ENCODE data around the gene KRTAP10-6.
"Not testable (repeated sequence)": the region's sequence is repeated elsewhere in the genome, so short reads cannot be mapped to it uniquely, and the experiment has no call there.

Gene KRTAP10-6, protein sequence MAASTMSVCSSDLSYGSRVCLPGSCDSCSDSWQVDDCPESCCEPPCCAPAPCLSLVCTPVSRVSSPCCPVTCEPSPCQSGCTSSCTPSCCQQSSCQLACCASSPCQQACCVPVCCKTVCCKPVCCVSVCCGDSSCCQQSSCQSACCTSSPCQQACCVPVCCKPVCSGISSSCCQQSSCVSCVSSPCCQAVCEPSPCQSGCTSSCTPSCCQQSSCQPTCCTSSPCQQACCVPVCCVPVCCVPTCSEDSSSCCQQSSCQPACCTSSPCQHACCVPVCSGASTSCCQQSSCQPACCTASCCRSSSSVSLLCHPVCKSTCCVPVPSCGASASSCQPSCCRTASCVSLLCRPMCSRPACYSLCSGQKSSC

DNA sequence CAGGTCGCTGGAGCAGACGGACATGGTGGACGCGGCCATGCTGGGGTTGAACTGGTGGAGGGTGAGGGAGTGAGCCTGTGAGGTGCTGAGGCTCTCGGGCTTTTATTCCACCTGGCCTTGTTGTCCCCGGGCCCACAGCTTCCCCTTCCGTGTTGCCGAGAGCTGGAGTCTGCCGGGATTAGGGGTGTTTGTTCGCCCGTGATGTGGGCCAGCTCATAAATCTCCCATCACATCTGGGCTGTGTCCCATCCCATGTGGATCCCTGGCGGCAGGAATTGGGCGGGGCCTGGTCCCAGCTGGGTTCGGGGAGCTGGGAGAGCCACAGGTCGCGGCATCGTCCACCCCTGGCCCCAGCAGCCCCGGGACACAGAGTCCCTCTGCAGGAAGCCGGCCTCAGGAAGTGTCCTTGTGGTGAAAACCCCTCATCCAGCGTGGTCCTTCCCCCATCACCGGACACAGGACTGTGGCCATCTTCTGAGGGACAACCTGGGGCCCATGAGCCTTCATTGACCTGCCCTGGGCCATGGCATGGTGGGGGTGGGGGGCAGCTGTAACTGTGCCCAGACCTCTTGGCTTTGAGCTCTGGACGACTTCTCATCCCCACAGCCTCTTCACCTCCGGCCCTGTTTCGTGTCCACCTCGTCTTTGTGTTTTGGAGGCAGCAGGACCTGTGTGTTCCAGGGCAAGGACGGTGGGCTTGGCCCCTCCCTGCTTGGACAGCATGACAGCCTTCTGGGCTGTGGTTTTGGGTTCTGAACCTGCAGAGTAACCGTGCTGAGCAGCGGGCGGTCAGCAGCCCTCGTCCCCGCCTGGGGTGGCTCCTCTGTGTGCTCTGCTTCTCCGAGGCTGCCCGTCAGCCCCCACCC, at the start of gene KRTAP10-6:
TSS of gene KRTAP10-6 (minus strand) at position 60 of the 866 bp plus-strand sequence. CDS start at position 39, 21 bp downstream.
- no peak for DNase-seq

DNA sequence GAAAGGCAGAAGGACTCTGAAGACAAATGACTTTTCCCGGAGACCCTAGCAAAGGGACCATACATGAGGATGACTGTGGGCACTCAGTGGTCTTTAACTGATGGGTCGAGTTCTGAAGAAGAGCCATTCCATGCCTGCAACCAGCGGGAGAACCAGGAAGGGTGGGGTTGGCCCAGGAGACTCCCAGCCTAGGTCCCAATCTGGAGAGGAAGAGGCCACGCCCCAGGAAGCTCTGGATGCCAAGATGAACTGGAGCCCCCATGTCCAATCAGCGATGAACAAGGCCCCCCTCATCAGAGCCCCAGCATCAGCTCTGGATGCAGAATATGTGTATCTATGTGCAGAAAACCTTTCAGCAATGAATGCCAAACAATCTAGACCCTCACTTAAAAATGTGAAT, 48.5 kb upstream of the KRTAP10-6 start:
- DNase-seq, result no peak

DNA sequence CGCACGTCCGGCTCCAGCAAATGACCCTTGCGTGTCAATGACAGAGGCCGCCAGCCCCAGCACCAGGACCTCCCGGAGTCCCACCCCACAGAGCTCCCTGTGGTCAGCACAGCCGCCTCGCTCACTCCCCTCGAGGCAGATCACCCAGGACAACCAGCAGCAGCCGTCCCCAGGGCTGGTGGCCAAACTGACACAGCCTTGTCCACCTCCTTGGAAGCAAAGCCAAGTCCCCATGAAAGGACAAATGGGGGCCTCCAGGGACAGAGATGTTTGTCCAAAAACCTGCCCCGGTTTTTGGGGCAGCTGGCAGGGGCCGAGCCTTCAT, 47.0 kb upstream of the KRTAP10-6 start:
- no peak for DNase-seq

DNA sequence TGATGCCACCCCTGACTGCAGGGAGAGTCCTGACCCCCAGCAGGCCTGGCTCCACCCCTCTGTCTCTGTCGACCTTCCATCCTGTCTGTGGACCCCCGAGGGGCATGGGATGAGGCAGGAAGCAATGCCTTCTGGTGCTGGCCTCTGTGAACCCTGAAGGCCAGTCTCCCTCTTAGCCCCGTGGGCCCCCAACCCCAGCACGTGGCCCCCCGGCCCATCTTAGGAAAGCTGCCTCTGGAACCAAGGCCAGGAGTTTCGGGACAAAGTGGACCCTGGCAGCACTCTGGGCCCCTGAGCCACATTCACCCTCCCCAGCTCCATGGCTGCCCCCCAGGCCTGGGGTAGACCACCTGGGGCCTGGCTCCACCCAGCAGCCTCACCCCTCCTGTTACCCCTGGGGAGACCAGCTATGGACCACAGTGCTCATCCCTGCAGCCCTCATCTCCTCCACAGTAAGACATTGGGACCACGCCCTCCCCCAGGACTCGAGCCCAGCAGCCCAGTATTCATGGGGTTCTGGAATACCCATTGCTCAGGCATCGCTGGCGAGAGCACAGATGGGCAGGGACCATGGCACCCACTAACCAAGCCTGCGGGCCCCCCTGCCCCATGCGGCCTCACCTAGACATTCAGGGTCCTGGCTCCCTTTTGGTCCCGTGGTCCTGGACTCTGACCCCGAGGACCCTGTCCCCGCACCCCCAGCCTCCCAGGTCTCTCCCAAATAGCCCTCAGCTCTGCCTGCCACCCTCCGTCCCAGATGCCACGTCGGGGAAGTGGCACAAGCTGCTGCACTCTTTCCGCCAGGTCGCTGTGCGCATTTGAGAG, 46.4 kb upstream of the KRTAP10-6 start:
- DNase-seq, result not testable (repeated sequence)

DNA sequence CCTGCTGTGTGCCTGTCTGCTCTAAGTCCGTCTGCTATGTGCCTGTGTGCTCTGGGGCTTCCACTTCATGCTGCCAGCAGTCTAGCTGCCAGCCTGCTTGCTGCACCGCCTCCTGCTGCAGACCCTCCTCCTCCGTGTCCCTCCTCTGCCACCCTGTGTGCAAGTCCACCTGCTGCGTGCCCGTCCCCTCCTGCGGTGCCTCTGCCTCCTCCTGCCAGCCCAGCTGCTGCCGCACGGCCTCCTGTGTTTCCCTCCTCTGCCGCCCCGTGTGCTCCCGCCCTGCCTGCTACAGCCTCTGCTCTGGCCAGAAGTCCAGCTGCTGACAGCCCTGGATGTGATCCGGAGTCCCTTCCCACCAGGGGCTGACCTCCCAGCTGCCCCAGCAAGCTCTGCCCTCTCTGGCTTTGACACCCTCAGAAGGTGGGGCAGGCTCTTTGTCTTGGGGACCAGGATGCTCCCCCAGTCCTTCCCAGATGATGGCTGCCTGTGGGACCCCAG, 45.6 kb upstream of the KRTAP10-6 start:
- not testable (repeated sequence) for DNase-seq

DNA sequence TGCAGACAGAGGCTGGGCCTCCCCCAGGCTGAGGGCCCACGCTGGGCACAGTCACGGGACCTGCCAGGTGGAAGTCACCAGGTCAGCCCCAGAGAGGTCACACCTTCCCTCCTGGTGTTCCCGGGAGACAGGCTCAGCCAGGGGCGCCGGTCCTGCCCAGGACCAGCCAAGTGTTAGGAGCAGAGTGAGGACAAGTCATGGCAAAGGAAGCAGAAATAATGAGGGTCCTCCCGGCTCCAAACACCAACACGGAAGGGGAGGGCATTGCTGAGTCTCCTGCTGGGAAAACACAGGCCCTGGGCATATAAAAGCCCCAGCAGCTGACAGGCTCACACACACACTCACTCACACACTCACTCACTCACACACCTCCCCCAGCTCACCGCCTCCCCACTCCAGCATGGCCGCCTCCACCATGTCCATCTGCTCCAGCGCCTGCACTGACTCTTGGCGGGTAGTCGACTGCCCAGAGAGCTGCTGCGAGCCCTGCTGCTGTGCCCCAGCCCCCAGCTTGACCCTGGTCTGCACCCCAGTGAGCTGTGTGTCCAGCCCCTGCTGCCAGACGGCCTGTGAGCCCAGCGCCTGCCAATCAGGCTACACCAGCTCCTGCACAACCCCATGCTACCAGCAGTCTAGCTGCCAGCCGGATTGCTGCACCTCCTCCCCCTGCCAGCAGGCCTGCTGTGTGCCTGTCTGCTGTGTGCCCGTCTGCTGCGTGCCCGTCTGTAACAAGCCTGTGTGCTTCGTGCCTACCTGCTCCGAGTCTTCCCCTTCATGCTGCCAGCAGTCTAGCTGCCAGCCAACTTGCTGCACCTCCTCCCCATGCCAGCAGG, 44.9 kb upstream of the KRTAP10-6 start, which contains the start of gene KRTAP10-10:
TSS of gene KRTAP10-10 (plus strand) at position 339 of the 833 bp plus-strand sequence. CDS start at position 401, 62 bp downstream.
- no peak for DNase-seq

DNA sequence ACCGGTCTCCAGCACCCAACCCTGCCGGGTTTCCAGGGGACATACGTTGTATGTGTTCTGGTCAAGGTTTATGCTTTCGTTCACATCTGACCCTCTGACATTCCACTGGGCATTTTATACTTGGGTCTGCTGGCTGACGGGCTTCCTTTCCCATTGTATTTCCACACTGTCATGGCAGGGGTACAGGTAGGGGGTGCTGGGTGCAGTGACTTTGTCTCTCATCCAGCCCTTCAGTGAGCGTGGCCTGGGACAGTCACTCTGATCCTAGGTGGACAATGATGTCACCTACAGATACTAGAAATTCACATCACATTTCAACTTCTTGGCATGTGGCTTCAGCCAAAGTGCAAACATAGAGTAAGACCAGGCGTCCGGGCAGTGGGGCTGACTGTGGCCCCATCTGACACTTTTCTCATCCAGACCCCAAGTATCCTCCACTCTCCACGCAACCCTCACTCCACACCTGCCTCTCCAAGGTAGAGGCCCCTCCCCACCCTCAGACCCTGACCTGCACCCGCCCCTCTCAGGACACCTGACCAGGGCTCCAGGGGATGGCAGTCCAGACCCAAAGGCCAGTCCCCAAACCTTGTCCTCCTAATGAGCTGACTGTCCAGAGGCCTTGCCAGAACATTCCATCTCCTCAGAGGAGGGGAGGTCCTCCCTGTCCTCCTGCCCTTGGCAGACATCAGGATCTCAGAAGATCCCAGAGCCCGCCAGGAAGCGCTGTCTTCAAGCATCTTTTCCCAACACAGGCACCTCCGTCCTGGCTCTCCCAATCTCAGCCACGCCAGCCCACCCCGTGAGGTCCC, 44.1 kb upstream of the KRTAP10-6 start:
- no peak for DNase-seq

DNA sequence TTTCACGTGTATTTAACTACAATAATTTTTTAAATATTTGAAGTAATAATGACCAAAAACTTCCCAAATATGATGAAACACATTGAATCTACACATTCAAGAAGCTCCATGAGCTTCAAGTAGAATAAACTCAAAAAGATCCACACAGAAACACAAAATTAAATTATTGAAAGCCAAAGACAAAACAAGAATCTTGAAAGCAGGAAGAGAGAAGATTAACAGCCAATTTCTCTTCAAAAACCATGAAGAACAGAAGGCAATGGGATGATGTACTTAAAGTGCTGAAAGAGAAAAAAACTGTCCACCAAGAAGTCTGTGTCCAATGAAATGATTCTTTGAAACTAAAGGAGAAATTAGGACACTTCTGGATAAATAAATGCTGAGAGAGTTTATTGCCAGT, 39.8 kb upstream of the KRTAP10-6 start:
- no peak for DNase-seq

DNA sequence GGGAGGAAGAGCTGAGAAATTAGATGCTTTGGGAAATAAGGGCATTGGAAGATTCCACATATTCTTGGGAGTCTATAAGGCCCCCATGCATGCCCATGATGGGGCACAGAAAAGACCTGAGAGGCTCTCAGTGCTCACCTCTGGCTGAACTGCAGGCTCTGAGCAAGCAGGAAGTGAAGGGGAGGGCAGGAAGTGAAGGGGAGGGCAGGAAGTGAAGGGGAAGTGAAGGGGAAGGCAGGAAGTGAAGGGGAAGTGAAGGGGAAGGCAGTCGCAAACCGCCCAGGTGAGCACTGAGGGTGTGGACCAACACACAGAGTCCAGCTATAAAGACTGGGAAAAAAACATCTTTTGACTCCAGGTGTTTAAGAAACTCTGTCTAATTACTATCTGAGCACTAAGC, 38.1 kb upstream of the KRTAP10-6 start:
- no peak for DNase-seq

DNA sequence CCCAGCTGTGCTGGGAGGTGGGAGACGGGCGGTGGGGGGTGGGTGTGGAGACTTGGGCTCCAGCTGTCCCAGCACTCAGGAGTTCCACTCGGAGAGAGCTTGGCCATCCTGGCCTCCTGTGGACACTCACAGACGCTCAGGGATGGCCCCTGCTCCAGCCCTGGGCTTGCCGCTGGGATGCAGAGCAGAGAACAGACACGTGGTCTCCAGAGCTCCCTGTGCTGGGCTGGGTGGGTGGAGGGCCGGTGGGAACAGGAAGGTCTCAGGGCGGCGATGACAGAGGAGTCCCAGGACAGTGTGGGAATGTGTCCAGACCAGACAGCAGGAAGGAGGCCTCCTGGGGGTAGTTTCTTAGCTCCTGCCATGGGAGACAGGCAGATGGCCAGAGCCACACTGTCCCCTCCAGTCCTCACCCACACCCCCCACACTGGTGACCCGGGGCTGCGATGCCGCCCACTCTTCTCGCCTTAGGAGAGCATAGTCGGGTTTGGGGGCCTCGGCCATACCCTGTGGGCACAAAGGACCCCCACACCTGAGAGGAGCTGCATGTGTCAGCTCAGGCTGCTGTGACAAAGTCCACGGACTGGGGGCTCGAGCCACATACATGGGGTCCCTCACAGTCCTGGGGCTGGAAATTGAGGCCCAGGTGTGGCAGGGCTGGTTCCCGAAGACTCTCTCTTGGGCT, 36.5 kb upstream of the KRTAP10-6 start:
- no peak for DNase-seq

DNA sequence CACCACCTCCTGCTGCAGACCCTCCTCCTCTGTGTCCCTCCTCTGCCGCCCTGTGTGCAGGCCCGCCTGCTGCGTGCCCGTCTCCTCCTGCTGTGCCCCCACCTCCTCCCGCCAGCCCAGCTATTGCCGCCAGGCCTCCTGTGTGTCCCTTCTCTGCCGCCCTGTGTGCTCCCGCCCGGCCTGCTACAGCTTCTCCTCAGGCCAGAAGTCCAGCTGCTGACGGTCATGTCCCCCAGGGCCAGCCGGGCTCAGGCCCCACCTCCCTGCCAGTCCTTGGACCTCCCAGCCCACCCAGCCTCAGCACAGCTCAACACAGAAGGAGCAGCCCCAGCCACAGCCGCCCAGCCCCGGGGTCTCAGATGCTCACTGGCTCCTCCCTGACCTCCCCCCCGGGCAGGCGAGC, 35.5 kb upstream of the KRTAP10-6 start:
- DNase-seq, result not testable (repeated sequence)

DNA sequence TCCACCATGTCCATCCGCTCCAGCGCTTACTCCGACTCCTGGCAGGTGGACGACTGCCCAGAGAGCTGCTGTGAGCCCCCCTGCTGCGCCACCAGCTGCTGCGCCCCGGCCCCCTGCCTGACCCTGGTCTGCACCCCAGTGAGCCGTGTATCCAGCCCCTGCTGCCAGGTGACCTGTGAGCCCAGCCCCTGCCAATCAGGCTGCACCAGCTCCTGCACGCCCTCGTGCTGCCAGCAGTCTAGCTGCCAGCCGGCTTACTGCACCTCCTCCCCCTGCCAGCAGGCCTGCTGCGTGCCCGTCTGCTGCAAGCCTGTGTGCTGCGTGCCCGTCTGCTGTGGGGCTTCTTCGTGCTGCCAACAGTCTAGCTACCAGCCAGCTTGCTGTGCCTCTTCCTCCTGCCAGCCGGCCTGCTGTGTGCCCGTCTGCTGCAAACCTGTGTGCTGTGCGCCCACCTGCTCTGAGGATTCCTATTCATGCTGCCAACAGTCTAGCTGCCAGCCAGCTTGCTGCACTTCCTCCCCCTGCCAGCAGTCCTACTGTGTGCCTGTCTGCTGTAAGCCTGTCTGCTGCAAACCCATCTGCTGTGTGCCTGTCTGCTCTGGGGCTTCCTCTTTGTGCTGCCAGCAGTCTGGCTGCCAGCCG, 35.0 kb upstream of the KRTAP10-6 start:
- not testable (repeated sequence) for DNase-seq

DNA sequence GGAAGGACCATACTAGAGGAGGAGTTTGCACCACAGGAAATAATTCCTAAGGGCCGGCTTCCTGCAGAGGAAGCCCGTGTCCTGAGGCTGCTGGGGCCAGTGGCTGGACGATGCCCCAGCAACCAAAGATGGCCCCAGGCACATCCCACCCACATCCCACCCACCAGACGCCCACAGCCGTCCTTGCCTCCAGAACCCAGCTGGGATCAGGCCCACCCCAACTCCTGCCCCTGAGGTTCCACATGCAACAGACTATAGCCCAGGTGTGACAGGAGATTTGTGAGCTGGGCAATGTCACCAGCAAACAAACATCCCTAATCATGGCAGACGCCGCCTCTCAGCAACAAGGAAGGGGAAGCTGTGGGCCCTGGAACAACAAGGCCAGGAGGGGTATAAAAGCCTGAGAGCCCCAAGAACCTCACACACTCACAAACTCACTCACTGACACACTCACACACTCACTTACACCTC, 34.4 kb upstream of the KRTAP10-6 start, which contains the start of gene KRTAP10-9:
TSS of gene KRTAP10-9 (plus strand) at position 421 of the 471 bp plus-strand sequence. CDS start 79 bp downstream, outside the sequence.
- no peak for DNase-seq

DNA sequence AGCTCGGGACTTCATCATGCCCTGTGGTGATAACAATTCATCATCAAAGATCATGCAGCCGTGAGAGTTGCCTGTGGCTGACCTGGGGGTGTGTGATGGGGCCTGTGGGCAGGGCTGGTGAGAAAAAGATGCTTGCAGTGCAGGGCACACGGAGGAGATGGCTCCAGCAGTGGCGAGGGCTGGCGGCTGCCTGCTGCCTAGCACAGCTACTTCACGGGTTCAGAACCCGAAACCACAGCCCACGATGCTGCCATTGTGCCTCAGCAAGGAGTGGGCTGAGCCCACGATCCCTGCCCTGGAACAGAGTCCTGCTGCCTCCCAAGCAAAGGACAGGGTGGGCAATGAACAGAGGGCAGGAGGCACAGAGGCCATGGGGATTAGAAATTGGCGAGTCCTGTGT, 34.0 kb upstream of the KRTAP10-6 start:
- DNase-seq, result no peak

DNA sequence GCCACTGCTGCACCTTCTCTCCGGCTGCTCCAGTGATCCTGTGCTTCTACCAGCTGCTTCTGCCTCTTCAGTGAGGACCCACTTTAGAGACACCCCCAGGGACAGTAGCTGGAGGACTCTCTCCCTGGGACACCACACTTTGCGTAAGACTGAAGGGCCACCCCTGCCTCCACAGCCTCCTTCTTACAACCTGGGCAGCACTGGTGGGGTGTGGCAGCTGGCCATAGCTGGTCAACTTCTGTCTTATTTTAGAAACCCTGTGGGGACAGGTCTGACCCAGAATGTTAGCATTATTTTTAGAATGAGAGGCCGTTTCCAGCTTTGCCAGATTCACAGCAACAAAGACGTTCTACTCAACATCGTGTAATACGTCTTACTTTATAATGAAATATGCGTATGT, 33.5 kb upstream of the KRTAP10-6 start:
- no peak for DNase-seq

DNA sequence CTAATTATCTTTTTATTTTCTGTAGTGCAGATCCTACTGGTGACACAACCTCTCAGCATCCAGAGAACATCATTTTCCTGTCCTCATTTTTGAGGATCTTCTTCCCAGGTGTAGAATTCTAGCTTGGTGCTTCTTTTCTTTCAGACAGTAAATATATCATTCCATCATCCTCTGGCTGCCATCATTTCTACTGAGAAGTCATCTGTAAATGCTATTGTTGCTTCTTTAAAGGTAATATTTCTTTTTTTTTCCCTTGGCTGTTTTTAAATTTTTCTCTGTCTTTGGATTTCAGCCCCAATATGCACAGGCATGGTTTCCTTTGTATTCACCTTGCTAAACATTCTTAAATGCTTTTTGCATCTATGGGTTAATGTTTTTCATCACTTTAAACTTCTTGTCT, 31.3 kb upstream of the KRTAP10-6 start:
- no peak for DNase-seq

DNA sequence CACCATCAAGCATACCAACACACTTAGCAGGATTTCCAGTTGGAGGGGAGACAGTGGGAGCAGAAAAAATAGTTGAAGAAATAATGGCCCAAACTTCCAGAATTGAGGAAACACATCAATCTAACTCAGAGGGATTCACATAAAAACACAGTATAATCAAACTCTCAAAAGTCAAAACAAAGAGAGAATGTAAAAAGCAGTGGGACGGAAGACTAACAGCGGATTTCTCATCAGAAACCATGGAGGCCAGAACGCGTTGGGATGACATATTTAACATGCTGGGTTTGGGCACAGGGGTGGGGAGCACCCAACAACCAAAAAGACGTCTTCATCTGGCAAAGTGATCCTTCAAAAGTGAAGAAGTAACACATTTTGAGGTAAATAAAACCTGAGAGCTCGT, 27.6 kb upstream of the KRTAP10-6 start:
- no peak for DNase-seq

DNA sequence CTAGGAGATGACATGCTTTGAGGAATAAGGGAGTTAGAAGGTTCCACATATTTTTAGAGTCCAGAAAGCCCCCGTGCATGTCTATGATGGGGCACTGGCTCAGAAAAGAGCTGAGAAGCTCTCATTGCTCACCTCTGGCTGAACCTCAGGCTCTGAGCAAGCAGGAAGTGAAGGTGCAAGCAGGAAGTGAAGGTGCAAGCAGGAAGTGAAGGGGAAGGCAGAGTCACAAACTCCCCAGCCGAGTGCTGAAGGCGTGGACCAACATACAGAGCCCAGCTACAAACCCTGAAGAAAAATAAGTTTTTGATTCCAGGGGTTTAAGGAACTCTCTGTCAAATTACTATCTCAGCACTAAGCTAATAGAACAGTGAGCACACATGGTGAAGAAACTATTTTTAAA, 26.6 kb upstream of the KRTAP10-6 start:
- DNase-seq, result no peak

DNA sequence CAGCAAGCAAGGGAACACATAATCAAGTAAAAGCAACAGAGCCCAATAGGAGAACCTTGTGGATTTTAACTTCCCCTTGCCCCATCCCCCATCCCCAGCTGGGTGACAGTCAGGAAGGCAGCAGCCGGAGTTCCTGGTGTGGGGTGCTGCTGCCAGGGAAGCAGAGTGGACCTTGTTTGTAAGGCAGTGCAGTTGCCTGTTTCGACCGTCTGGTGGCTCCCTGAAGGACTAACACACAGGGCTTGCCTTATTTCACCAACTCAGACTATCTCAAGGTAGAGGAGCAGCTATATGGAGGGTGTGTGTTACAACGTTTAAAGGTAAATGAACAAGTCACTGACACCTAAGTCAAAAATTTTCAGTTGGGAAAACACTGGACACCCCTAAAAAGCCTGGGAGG, 26.2 kb upstream of the KRTAP10-6 start:
- peak in 2 of 3 donors; percentile 24 to 49 for DNase-seq

DNA sequence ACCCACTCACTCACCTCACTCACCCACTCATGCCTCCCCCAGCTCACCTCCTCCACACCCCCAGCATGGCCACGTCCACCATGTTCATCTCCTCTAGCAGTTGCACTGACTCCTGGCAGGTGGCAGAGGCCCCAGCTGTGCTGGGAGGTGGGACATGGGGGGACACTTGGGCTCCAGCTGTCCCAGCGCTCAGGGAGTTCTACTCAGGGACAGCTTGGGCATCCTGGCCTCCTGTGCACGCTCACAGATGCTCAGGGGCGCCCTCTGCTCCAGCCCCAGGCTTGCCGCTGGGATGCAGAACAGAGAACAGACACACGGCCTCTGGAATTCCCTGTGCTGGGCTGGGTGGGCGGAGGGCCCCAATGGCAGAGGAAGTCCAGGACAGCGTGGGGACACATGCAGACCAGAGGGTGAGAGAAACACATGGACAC, 24.8 kb upstream of the KRTAP10-6 start:
- no peak for DNase-seq
